Measurements from ENCODE around the gene EFCC1.

DNA sequence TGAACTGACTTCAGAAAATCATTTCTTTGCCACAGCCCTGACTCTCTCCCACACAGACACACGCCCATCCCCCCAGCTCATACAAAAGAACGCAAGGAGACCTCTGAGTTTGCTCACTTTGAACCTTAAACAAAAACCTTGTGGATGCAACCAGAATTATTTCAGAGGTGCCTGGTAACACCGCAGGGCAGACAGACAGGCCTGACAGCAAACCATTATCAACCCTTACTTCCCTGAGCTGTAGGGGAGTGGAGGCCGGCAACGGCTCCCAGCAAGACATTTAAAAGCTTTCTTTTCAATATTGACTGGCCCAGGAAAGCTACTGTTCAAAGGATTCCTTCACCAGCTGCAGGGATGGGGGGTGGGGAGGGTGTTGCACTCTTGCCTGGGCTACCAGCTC is 2.0 kb upstream of the EFCC1 start:
- TF ChIP-seq, protein P1, sequence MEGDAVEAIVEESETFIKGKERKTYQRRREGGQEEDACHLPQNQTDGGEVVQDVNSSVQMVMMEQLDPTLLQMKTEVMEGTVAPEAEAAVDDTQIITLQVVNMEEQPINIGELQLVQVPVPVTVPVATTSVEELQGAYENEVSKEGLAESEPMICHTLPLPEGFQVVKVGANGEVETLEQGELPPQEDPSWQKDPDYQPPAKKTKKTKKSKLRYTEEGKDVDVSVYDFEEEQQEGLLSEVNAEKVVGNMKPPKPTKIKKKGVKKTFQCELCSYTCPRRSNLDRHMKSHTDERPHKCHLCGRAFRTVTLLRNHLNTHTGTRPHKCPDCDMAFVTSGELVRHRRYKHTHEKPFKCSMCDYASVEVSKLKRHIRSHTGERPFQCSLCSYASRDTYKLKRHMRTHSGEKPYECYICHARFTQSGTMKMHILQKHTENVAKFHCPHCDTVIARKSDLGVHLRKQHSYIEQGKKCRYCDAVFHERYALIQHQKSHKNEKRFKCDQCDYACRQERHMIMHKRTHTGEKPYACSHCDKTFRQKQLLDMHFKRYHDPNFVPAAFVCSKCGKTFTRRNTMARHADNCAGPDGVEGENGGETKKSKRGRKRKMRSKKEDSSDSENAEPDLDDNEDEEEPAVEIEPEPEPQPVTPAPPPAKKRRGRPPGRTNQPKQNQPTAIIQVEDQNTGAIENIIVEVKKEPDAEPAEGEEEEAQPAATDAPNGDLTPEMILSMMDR (IDR thresholded peaks at IDR 0.05) = no peak
- no peak for TF ChIP-seq POLR2A (IDR thresholded peaks at IDR 0.05)

Data from gastroesophageal sphincter (tissue), 3 donors.